HG02759 (cell line): ENCODE results near the gene PRPF39.
A peak's percentile ranks its signal among the peaks of the same experiment; 100 is the strongest.
"Not testable (repeated sequence)": the region's sequence is repeated elsewhere in the genome, so short reads cannot be mapped to it uniquely, and the experiment has no call there.

Source experiments
- ATAC-seq: cut with Tn5 transposase; IDR thresholded peaks from one replicate; pipeline ENCODE4 v1.9.1; 2021; ENCODE audit warnings: mild to moderate bottlenecking, moderate library complexity; ENCODE audit not compliant: unreplicated experiment

The PRPF39 gene

DNA sequence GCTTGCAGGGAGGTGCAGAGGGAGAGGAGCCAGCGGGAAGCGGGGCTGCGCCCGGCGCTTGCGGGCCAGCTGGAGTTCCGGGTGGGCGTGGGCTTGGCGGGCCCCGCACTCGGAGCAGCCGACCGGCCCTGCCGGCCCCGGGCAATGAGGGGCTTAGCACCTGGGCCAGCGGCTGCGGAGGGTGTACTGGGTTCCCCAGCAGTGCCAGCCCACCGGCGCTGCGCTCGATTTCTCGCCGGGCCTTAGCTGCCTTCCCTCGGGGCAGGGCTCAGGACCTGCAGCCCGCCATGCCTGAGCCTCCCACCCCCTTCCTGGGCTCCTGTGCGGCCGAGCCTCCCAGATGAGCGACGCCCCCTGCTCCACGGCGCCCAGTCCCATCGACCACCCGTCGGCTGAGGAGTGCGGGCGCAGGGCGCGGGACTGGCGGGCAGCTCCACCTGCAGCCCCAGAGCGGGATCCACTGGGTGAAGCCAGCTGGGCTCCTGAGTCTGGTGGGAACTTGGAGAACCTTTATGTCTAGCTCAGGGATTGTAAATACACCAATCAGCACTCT, 3.4 kb upstream of the PRPF39 start:
- not testable (repeated sequence) for ATAC-seq

- not testable (repeated sequence) for ATAC-seq
These were observed 2.8 kb upstream of the PRPF39 start for GRCh38 chr14:45081096-45081495.

- ATAC-seq = no peak
These were observed 1.5 kb upstream of the PRPF39 start for GRCh38 chr14:45082420-45082819.

GRCh38 chr14:45083617-45083975, 320 bp upstream of the PRPF39 start:
- ATAC-seq = no peak

DNA sequence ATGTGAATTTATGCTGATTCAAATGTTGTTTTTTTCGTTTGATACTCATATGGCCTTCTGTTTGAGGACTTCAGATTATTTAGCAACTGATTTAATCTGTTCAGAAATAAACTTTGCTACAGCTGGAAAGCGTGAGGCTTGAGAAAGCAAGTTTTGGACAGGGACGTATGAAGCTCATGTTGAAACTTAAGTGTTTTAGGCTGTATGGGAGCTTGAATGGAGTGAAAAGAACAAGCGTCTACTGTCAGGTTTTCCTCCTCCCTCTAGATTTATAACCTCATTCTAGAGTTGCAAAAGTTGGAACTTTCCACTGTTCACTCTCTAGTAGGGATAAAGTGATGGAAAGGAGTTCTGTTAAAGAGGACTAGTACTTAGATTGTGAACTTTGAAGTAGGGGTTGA, 1.0 kb downstream of the PRPF39 start:
- no peak for ATAC-seq

- ATAC-seq = peak; percentile 86
These were observed 5.9 kb downstream of the PRPF39 start for GRCh38 chr14:45089813-45090212.

- no peak for ATAC-seq
These were observed 7.8 kb downstream of the PRPF39 start for GRCh38 chr14:45091710-45092109.

DNA sequence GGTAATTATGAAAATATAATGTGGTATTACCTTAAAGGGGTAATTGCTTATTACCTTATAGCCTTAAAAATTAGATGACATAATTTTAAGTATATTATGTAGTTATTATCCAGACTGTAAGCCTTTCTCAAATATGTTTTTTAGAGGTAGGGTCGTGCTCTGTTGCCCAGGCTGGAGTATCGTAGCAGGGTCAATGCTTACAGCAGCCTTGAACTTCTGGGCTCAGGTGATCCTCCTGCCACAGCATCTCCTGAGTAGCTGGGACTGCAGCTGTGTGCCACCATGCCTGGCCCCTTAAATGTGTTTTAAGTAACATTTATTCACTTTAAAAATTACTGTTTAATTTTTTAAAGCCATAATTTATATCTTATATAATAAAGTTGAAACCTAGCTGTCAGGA, 10.4 kb downstream of the PRPF39 start:
- no peak for ATAC-seq

- no peak for ATAC-seq
These were observed 11.2 kb downstream of the PRPF39 start for GRCh38 chr14:45095143-45095542.

GRCh38 chr14:45096218-45096617, 12.3 kb downstream of the PRPF39 start:
- ATAC-seq = no peak

- no peak for ATAC-seq
These were observed 19.9 kb downstream of the PRPF39 start for GRCh38 chr14:45103806-45104205.

- ATAC-seq = no peak
These were observed 20.6 kb downstream of the PRPF39 start for GRCh38 chr14:45104561-45104960.

DNA sequence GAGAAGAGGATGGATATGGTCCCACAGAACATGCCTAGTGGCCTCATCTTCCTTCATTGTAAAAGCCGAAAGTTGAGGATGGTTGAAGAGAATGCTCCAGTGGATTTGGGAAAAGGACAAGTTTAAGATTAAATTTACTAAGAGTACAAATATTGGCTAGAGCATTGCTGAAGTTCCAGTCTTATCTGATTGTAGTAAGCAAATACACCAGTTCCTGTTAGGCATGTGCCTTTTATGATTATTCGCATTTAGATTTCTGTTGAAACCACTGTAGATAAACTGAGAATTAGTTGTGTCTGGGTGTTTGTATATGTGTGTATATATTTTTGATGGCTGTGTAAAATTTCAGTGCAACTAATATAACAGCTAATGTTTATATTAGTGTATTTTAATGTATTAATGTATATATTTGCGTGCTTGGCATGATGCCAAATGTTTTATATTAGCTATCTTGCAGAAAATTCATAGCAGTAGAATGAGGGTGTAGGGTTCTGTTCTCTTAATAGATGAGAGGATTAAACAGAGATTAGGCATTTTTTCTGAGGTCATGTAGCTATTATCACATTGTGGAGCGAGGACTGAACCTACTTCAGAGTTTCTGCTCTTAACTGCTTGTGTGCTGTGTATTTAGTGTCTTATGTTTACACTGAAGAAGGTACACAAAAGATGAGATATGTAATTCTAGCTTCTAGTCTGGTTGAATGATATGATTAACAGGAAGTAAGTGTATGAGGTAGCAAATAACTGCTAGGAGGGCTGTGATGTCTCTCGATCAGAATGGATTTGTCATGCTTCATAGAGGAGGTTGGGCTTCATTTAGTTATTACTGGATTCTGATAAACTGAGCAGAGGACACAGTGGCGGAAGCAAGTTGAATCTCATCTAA, 29.2 kb downstream of the PRPF39 start:
- ATAC-seq = no peak

GRCh38 chr14:45114327-45114726, 30.4 kb downstream of the PRPF39 start:
- no peak for ATAC-seq

DNA sequence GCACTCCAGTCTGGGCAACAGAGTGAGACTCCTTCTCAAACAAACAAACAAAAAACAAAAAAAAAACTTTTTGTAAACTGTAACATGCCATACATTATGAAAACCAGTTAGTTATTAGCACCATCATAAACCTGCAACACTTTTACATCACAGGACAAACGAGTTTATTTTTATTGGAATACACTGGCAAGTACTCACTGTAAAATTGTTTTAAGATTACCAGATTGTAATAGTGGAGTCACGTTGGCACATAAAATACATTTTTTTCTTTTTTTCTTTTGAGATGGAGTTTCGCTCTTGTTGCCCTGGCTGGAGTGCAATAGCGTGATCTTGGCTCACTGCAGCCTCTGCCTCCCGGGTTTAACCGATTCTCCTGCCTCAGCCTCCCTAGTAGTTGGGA, 34.7 kb downstream of the PRPF39 start:
- ATAC-seq = no peak

GRCh38 chr14:45120096-45120495, 36.2 kb downstream of the PRPF39 start:
- ATAC-seq = no peak

GRCh38 chr14:45123271-45123670, 39.4 kb downstream of the PRPF39 start:
- ATAC-seq = no peak

DNA sequence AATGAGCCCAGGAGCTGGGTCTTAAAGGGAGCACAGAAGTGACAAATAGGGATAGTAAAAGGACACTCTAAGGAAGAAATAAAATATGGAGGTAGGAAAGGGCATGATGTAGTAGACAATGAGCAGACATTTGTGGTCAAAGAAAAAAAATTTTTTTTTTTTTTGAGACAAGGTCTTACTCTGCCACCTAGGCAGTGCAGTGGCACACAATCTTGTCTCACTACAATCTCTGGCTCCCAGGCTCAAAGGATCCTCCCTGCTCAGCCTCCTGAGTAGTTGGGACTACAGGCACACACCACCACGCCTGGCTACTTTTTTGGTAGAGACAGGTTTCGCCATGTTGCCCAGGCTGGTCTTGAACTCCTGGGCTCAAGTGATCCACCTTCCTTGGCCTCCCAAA, 41.8 kb downstream of the PRPF39 start:
- no peak for ATAC-seq

DNA sequence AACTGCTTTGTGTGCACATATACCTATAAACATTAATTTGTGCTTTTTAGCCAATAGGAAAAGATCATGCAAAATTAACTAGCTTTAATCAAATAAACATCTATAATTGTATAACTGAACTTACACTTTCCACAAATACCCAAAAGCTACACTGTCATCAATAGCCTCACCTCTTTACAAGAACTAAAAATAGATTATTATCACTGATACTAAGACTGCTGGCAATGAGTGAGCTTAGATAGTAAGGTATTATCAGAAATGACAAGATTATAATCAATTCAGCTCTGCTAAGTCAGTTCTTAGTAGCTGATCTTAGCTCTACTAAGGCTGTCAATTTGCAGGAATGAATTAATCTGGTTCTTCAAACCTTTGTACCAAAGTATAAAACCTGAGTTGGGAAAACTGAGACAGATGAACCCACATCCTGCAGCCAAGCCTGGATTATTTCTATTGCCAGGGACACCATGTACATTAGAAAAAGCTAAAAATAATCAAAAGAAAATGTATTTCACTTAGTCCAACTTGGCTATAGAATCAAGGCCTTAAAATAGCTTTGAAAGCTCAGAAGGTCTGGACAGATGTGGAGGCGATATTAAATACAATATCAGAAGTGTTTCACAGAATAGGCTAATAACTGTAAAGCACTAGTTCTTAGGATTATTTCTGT, 45.2 kb downstream of the PRPF39 start:
- ATAC-seq = no peak

- no peak for ATAC-seq
These were observed 49.8 kb downstream of the PRPF39 start for GRCh38 chr14:45133683-45134050.

GRCh38 chr14:45134051-45134958, 50.4 kb downstream of the PRPF39 start, which contains the start of gene FKBP3:
Gene FKBP3, minus strand, starts transcription at chr14:45134481. Its CDS starts 25 bp downstream, at chr14:45134456.
- peak; percentile 89 for ATAC-seq
